ENCODE measurements around the gene PPP6R3.

Gene PPP6R3

DNA sequence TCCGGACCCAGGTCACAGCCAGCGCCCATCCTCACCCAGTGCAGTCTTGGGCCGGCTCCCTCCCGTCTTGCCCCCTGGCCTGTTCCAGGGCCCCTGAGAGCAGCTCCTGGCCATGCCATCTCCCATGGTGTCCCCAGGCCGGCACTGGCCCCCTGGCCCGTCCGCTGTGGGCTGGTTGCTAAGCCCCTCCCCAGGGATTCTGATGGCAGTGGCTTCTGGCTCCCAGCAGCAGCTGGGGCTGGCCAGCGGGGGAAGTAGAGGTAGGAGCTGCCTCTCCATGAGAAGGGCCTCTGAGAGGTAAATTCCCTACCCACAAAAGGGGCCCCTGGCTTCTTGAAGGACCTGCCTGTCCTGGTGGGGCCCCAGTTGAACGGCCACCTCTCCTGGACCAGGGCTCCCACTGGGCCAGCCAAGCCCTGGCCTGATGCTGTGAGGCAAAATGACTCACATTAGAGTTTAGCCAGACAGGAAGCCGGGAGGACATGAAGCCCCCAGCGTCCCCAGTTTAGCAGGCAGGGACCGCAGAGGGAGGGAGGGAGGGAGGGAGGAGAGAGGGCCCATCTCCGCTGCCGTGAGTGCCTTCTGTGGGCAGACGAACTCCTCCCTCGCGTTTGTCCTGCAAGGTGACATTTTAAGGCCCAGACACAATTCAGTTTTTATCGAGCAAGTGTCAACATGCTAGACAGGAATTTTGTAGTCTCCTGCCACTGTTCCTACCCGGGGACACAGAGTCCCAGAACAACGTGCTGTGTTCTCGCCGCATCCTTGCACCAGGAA is 190.8 kb downstream of the PPP6R3 start:
- Histone ChIP-seq H3K36me3 (ENCODE audit: control insufficient read depth in 1 of 2, insufficient read depth in 2 of 2, low read length in 2 of 2) (no peaks in the 10 kb centered on the region), H3K14ac (ENCODE audit: low read length) (no peak overlapping the region), H3K79me1 (ENCODE audit: low read length) (no peaks in the 10 kb centered on the region), H3K4ac (ENCODE audit: low read depth, low read length) (no peak overlapping the region), H3K79me2 (ENCODE audit: control insufficient read depth, insufficient read depth, low read length, poor library complexity) (no peaks in the 10 kb centered on the region), H3K27ac (ENCODE audit: low read depth, low read length) (no peak overlapping the region), H2AK5ac (ENCODE audit: low read length) (no peak overlapping the region), H2BK5ac (ENCODE audit: low read depth, low read length, poor library complexity) (no peak overlapping the region), H2BK120ac (ENCODE audit: insufficient read depth, low read length, poor library complexity) (no peak overlapping the region), H3K9me3 (ENCODE audit: insufficient read depth, low read depth, low read length) (peaks cover 5% of the 10 kb centered on the region), H4K8ac (ENCODE audit: low read depth, low read length) (no peak overlapping the region), H3K27me3 (ENCODE audit: insufficient read depth, low read length) (no peaks in the 10 kb centered on the region), H3K23ac (ENCODE audit: low read length) (no peak overlapping the region), H2BK12ac (ENCODE audit: low read length) (no peak overlapping the region), H3K4me2 (ENCODE audit: low read length) (no peak overlapping the region), H3K18ac (ENCODE audit: low read length) (no peak overlapping the region), H3K4me1 (ENCODE audit: control insufficient read depth in 1 of 2, insufficient read depth in 2 of 2, low read length in 2 of 2) (peaks cover 0 to 2% of the 10 kb centered on the region in 2 experiments), H2AFZ (ENCODE audit: insufficient read depth, low read length, poor library complexity) (no peak overlapping the region), H4K12ac (ENCODE audit: low read depth, low read length) (no peak overlapping the region), H3K9ac (ENCODE audit: low read length) (no peak overlapping the region), H3K4me3 (ENCODE audit: low read depth, low read length) (no peak overlapping the region), H4K91ac (ENCODE audit: low read depth, low read length) (peak overlapping the region; percentile 13)
- WGBS (ENCODE audit: extremely low coverage, insufficient coverage, insufficient read length) = no CpG with 5 or more reads among the region's 22 CpGs
- no peak for DNase-seq

DNA sequence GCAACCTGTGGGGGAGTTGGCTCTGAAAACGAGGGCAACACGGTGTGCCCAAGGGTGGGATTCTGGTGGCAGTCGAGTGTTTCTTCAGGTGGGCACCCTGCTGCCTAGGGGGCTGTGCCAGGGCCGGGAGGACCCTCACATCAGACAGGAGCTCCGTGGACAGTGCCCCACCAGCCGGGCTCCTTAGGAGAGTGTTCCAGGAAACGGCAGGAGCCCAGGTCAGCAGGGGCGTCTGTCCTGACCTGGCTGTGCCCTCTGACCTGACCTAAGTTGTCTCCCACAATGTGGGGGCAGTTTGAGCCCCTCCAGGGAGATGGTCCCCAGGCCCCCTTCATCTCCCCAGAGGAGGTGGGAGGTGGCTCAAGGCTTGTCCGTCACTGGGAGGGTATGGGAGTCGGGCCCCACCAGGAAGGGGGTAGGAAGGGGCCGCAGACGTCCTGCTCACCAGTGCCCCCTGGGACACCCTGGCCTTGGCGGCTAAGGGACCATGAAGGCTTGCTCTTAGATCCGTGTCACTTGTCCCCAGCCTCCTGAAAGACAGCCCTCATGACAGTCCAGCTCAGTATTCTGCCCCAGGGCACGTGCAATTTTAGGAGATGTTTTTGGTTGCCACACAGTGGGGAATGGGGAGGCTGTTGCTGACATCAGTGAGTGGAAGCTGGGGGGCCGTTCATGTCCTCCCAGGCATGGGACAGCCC is 191.6 kb downstream of the PPP6R3 start:
- Histone ChIP-seq H3K27ac (ENCODE audit: low read depth, low read length) (no peak overlapping the region), H4K12ac (ENCODE audit: low read depth, low read length) (no peak overlapping the region), H4K91ac (ENCODE audit: low read depth, low read length) (no peak overlapping the region), H3K9ac (ENCODE audit: low read length) (no peak overlapping the region), H2AK5ac (ENCODE audit: low read length) (no peak overlapping the region), H3K79me2 (ENCODE audit: control insufficient read depth, insufficient read depth, low read length, poor library complexity) (no peaks in the 10 kb centered on the region), H2AFZ (ENCODE audit: insufficient read depth, low read length, poor library complexity) (no peak overlapping the region), H3K18ac (ENCODE audit: low read length) (no peak overlapping the region), H3K4me1 (ENCODE audit: control insufficient read depth in 1 of 2, insufficient read depth in 2 of 2, low read length in 2 of 2) (peaks cover 0 to 2% of the 10 kb centered on the region in 2 experiments), H3K4ac (ENCODE audit: low read depth, low read length) (no peak overlapping the region), H3K23ac (ENCODE audit: low read length) (no peak overlapping the region), H3K14ac (ENCODE audit: low read length) (no peak overlapping the region), H3K27me3 (ENCODE audit: insufficient read depth, low read length) (no peaks in the 10 kb centered on the region), H2BK12ac (ENCODE audit: low read length) (no peak overlapping the region), H3K36me3 (ENCODE audit: control insufficient read depth in 1 of 2, insufficient read depth in 2 of 2, low read length in 2 of 2) (no peaks in the 10 kb centered on the region), H4K8ac (ENCODE audit: low read depth, low read length) (no peak overlapping the region), H3K4me2 (ENCODE audit: low read length) (no peak overlapping the region), H3K79me1 (ENCODE audit: low read length) (no peaks in the 10 kb centered on the region), H2BK120ac (ENCODE audit: insufficient read depth, low read length, poor library complexity) (no peak overlapping the region), H3K4me3 (ENCODE audit: low read depth, low read length) (peak overlapping the region; percentile 6), H2BK5ac (ENCODE audit: low read depth, low read length, poor library complexity) (no peak overlapping the region), H3K9me3 (ENCODE audit: insufficient read depth, low read depth, low read length) (peaks cover 5% of the 10 kb centered on the region)
- DNase-seq = peak in 1 of 2 donors; percentile 74
- no CpG with 5 or more reads among the region's 16 CpGs for WGBS (ENCODE audit: extremely low coverage, insufficient coverage, insufficient read length)

DNA sequence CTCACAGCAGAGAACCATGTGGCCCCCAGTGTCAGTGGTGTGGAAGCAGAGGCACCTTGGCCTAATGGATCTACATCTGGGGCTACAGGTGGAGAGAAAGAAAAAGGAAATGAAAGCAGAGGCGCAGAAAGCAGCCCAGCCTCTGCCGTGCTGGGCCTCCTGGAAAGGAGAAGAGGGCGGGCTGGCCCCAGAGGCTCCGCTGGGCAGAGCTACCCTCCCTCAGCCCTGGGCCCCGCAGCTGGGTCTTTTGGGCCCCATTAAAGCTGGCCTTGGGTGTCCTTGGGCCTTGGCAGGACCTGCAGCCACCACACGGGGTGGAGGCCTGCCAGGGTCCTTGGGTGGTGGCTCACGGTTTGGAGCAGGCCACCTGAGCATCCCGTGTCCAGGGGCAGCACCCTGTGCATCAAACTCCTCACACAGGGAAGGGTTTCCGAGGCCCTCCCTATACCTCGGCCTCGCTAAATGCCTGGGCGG is 192.2 kb downstream of the PPP6R3 start:
- Histone ChIP-seq H3K4me3 (ENCODE audit: low read depth, low read length) (no peak overlapping the region), H2AK5ac (ENCODE audit: low read length) (no peak overlapping the region), H3K14ac (ENCODE audit: low read length) (no peak overlapping the region), H3K4ac (ENCODE audit: low read depth, low read length) (no peak overlapping the region), H3K27ac (ENCODE audit: low read depth, low read length) (no peak overlapping the region), H2AFZ (ENCODE audit: insufficient read depth, low read length, poor library complexity) (no peak overlapping the region), H2BK120ac (ENCODE audit: insufficient read depth, low read length, poor library complexity) (no peak overlapping the region), H2BK5ac (ENCODE audit: low read depth, low read length, poor library complexity) (no peak overlapping the region), H3K9ac (ENCODE audit: low read length) (no peak overlapping the region), H4K91ac (ENCODE audit: low read depth, low read length) (no peak overlapping the region), H2BK12ac (ENCODE audit: low read length) (no peak overlapping the region), H3K79me1 (ENCODE audit: low read length) (no peaks in the 10 kb centered on the region), H3K4me1 (ENCODE audit: control insufficient read depth in 1 of 2, insufficient read depth in 2 of 2, low read length in 2 of 2) (peaks cover 0 to 2% of the 10 kb centered on the region in 2 experiments), H3K23ac (ENCODE audit: low read length) (no peak overlapping the region), H3K18ac (ENCODE audit: low read length) (no peak overlapping the region), H3K9me3 (ENCODE audit: insufficient read depth, low read depth, low read length) (peaks cover 5% of the 10 kb centered on the region), H3K4me2 (ENCODE audit: low read length) (no peak overlapping the region), H3K27me3 (ENCODE audit: insufficient read depth, low read length) (no peaks in the 10 kb centered on the region), H4K8ac (ENCODE audit: low read depth, low read length) (no peak overlapping the region), H3K79me2 (ENCODE audit: control insufficient read depth, insufficient read depth, low read length, poor library complexity) (no peaks in the 10 kb centered on the region), H3K36me3 (ENCODE audit: control insufficient read depth in 1 of 2, insufficient read depth in 2 of 2, low read length in 2 of 2) (no peaks in the 10 kb centered on the region), H4K12ac (ENCODE audit: low read depth, low read length) (no peak overlapping the region)
- no peak for DNase-seq
- no CpG with 5 or more reads among the region's 12 CpGs for WGBS (ENCODE audit: extremely low coverage, insufficient coverage, insufficient read length)

DNA sequence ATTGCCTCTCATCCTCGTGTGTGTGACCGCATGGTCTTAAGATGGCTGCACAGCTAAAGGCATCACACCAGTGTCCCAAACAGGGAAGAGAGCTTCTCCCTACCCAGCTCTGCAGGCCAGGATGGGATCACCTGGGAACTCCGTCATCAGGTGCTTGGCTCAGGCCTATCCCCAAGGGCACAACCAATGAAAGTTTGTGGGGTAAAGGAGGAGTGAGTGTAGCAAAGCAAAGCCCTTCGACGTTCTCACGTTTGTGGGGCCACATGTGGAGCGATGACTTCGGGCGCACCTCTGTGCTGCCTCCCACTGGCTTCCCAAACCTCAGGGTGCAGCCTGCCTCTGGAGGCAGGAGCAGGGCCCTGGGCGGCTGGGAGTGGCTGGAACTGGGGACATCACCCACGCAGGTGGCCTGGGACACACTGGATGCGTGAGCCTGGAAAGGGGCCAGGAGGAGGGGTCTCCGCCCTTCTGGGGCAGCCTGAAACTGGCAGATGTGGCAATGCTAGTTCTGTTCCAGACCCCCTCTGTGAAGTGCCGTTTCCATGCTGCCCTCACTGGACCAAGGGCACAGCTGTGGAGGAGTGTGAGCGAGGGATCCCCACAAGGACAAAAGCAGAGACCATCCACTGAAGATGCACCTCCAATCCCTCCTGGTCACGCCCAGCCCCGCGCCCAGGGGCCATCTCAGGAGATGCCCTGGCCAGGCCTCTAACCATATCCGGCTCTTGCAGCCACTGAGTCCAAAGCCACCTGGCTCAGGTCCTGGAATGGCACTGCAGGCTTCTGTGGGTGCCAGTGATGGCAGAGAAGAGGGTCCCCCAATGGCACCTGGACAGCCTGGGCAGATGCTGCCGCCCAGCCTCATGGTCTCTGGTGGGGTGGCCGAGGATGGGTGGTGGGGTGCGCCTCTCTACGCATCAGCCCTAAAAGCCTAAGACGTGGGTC is 193.2 kb downstream of the PPP6R3 start:
- Histone ChIP-seq H2BK12ac (ENCODE audit: low read length) (no peak overlapping the region), H2BK120ac (ENCODE audit: insufficient read depth, low read length, poor library complexity) (no peak overlapping the region), H4K91ac (ENCODE audit: low read depth, low read length) (no peak overlapping the region), H3K27me3 (ENCODE audit: insufficient read depth, low read length) (no peaks in the 10 kb centered on the region), H3K14ac (ENCODE audit: low read length) (no peak overlapping the region), H3K4me2 (ENCODE audit: low read length) (no peak overlapping the region), H3K4me3 (ENCODE audit: low read depth, low read length) (no peak overlapping the region), H2BK5ac (ENCODE audit: low read depth, low read length, poor library complexity) (no peak overlapping the region), H4K8ac (ENCODE audit: low read depth, low read length) (no peak overlapping the region), H3K18ac (ENCODE audit: low read length) (no peak overlapping the region), H2AK5ac (ENCODE audit: low read length) (no peak overlapping the region), H3K36me3 (ENCODE audit: control insufficient read depth in 1 of 2, insufficient read depth in 2 of 2, low read length in 2 of 2) (no peaks in the 10 kb centered on the region), H3K4me1 (ENCODE audit: control insufficient read depth in 1 of 2, insufficient read depth in 2 of 2, low read length in 2 of 2) (peaks cover 0 to 2% of the 10 kb centered on the region in 2 experiments), H3K79me2 (ENCODE audit: control insufficient read depth, insufficient read depth, low read length, poor library complexity) (no peaks in the 10 kb centered on the region), H2AFZ (ENCODE audit: insufficient read depth, low read length, poor library complexity) (no peak overlapping the region), H3K9me3 (ENCODE audit: insufficient read depth, low read depth, low read length) (peaks cover 5% of the 10 kb centered on the region), H3K9ac (ENCODE audit: low read length) (no peak overlapping the region), H3K79me1 (ENCODE audit: low read length) (no peaks in the 10 kb centered on the region), H3K23ac (ENCODE audit: low read length) (no peak overlapping the region), H3K4ac (ENCODE audit: low read depth, low read length) (no peak overlapping the region), H3K27ac (ENCODE audit: low read depth, low read length) (no peak overlapping the region), H4K12ac (ENCODE audit: low read depth, low read length) (no peak overlapping the region)
- no peak for DNase-seq
- WGBS (ENCODE audit: extremely low coverage, insufficient coverage, insufficient read length) = no CpG with 5 or more reads among the region's 24 CpGs

Measured in trophoblast cell (in vitro differentiated cells and primary cell).